Measurements from ENCODE around the gene DNAH6.

GRCh38 chr2:84776011-84776410 is 259.7 kb downstream of the DNAH6 start:
- no peak for TF ChIP-seq CTCF (IDR thresholded peaks at IDR 0.05; ENCODE audit: low read length)
- no peak for TF ChIP-seq EZH2 (IDR thresholded peaks at IDR 0.05; ENCODE audit: borderline replicate concordance, low read length)
